AG04449 (cell line): ENCODE results near the gene CD68.
"Not testable (repeated sequence)": the region's sequence is repeated elsewhere in the genome, so short reads cannot be mapped to it uniquely, and the experiment has no call there.

Experiments used
- CTCF ChIA-PET: fragments of 350-600 bp; formaldehyde crosslinking; extraction: SDS; loops from one replicate; lab custom pipeline; 2021; ENCODE audit warnings: antibody characterized with exemption; lab: Yijun Ruan, JAX
- POLR2A ChIA-PET: fragments of 400-600, 350-600 bp; formaldehyde crosslinking; extraction: SDS; loops from one replicate; lab custom pipeline; 2020; ENCODE audit warnings: antibody characterized with exemption, inconsistent platforms; lab: Yijun Ruan, JAX
- DNase-seq: peaks from one replicate; pipeline ENCODE4 v3.0.0-alpha.2; 2010; ENCODE audit warnings: low read depth, low spot score
- H3K4me3 ChIP-seq: 2 replicates; pipeline ENCODE4 v1.5.1; 2011; ENCODE audit warnings: low read depth, mild to moderate bottlenecking, control low read depth, low read length
- TF ChIP-seq, protein P1 (sequence below): IDR thresholded peaks from one replicate; pipeline ENCODE4 v1.5.1; 2011; ENCODE audit warnings: mild to moderate bottlenecking, moderate library complexity, low read length, control low read depth, inconsistent platforms; ENCODE audit not compliant: insufficient read depth; ENCODE audit errors: missing control alignments

CD68 gene

DNA sequence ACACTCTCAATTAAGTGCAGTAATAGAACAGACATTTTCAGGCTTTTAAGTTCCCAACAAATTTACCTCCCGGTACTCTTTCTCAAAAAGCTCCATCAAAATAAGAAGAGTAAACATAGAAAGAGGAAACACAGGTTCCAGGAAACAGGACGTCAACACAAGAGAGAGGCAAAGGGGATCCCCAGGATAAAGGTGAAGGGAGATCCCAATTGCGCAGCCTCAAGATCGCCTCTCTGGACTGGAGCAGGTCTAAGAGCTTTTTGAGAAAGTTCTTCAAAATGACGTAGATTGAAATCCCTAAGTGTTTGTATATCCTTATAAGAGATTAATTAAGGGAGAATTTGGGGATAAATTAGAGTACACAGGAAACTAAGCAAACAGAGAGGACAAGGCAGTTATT lies 39.2 kb downstream of the CD68 start:
- H3K4me3 ChIP-seq: no peak overlapping the region
- ChIA-PET POLR2A (no interaction called here), CTCF (interaction anchor here (1.7 to 6.2 kb wide), 2 partner anchors 11 to 69 kb away, joined by 5 to 67 read pairs; partner anchors contain the start of genes SAT2 and SHBG)
- TF ChIP-seq, protein P1, sequence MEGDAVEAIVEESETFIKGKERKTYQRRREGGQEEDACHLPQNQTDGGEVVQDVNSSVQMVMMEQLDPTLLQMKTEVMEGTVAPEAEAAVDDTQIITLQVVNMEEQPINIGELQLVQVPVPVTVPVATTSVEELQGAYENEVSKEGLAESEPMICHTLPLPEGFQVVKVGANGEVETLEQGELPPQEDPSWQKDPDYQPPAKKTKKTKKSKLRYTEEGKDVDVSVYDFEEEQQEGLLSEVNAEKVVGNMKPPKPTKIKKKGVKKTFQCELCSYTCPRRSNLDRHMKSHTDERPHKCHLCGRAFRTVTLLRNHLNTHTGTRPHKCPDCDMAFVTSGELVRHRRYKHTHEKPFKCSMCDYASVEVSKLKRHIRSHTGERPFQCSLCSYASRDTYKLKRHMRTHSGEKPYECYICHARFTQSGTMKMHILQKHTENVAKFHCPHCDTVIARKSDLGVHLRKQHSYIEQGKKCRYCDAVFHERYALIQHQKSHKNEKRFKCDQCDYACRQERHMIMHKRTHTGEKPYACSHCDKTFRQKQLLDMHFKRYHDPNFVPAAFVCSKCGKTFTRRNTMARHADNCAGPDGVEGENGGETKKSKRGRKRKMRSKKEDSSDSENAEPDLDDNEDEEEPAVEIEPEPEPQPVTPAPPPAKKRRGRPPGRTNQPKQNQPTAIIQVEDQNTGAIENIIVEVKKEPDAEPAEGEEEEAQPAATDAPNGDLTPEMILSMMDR: no peak
- DNase-seq: no peak

- CTCF ChIA-PET: interaction anchor here (2.2 to 2.8 kb wide), 2 partner anchors 12 to 60 kb away, joined by 7 to 21 read pairs; no protein-coding TSS in a partner anchor
- POLR2A ChIA-PET: no interaction called here
- H3K4me3 ChIP-seq: no peak overlapping the region
- DNase-seq: no peak
- TF ChIP-seq, protein P1: no peak
These were observed 41.4 kb downstream of the CD68 start for GRCh38 chr17:7620835-7621234.

DNA sequence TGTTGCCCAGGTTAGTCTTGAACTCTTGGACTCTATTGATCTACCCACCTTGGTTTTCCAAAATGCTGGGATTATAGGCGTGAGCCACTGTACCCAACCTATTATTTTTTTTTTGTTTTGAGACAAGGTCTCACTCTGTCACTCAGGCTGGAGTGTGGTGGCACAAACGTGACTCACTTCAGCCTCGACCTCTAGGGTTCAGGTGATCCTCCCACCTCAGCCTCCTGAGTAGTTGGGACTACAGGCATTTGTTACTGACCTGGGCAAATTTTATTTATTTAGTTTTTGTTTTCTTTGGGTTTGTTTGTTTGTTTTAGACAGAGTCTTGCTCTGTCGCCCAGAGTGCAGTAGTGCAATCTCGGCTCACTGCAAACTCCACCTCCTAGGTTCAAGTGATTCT lies 44.2 kb downstream of the CD68 start:
- no peak for DNase-seq
- TF ChIP-seq, protein P1: no peak
- no peak overlapping the region for H3K4me3 ChIP-seq
- ChIA-PET POLR2A (interaction anchor here (1.3 kb wide), 1 partner anchor 64 kb away, joined by 3 read pairs; the partner anchor contains the start of gene TP53), CTCF (interaction anchor here (1.2 kb wide), 1 partner anchor 9 kb away, joined by 4 read pairs; the partner anchor contains the start of gene FXR2)

- CTCF ChIA-PET: interaction anchor here (9.7 kb wide), 1 partner anchor 10 kb away, joined by 67 read pairs; the partner anchor contains the start of gene FXR2
- H3K4me3 ChIP-seq, POLR2A ChIA-PET, DNase-seq: not testable (repeated sequence)
These were observed 46.3 kb downstream of the CD68 start for GRCh38 chr17:7625749-7626148.

DNA sequence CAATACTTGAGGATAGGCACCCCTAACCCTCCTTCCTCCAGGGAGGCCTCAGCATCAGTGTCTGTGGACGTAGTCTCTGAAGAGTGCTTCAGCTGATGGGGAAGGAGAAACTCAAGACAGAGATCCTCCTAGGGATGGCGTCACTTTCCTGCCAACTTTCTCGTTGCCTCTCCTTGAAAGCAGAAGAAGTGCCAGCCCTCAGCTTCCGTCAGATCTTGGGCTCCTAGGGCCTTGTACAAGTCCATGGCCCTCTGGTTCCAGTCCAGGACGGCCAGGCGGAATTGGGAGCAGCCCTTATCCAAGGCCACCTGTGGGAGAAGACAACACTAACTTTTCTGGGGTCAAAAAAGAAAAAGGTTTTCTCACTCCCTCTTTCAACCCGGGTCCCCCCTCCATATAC lies 46.9 kb downstream of the CD68 start:
- ChIA-PET POLR2A (interaction anchor here (2.0 to 2.2 kb wide), 2 partner anchors 12 to 60 kb away, joined by 14 to 15 read pairs; partner anchors contain the start of genes FXR2 and TP53), CTCF (interaction anchor here (9.7 to 11.1 kb wide), 2 partner anchors 10 to 60 kb away, joined by 67 to 201 read pairs; partner anchors contain the start of genes FXR2, TP53 and WRAP53)
- DNase-seq: no peak
- TF ChIP-seq, protein P1: no peak
- H3K4me3 ChIP-seq: peak overlapping the region; percentile 65

GRCh38 chr17:7626956-7627249 lies 47.5 kb downstream of the CD68 start:
- ChIA-PET POLR2A (interaction anchor here (2.0 to 2.2 kb wide), 2 partner anchors 12 to 60 kb away, joined by 14 to 15 read pairs; partner anchors contain the start of genes FXR2 and TP53), CTCF (interaction anchor here (0.6 to 11.1 kb wide), 5 partner anchors 11 to 117 kb away, joined by 3 to 201 read pairs (median 4); partner anchors contain the start of genes FXR2, TP53 and WRAP53)
- H3K4me3 ChIP-seq: peak overlapping the region; percentile 65
- no peak for DNase-seq
- TF ChIP-seq, protein P1: no peak
